GM12891 (cell line): Measurements from ENCODE around the gene DPH6.

Source experiments
- PAX5 ChIP-seq: IDR thresholded peaks from 2 replicates; pipeline ENCODE4 v1.6.1; 2011; ENCODE audit warnings: low read length, moderate library complexity, mild to moderate bottlenecking; ENCODE audit not compliant: insufficient read depth, severe bottlenecking
- POLR2A ChIP-seq: IDR thresholded peaks from 2 replicates; pipeline ENCODE4 v1.6.1; 2011; ENCODE audit warnings: low read depth, low read length, control low read depth
- POLR2AphosphoS5 ChIP-seq: IDR thresholded peaks from 2 replicates; pipeline ENCODE4 v1.6.1; 2011; ENCODE audit warnings: low read depth, low read length, control low read depth
- POU2F2 ChIP-seq: IDR thresholded peaks from 2 replicates; pipeline ENCODE4 v1.6.1; 2011; ENCODE audit warnings: low read depth, mild to moderate bottlenecking, control low read depth, low read length, moderate library complexity
- SPI1 ChIP-seq: IDR thresholded peaks from 2 replicates; pipeline ENCODE4 v1.6.1; 2011; ENCODE audit warnings: low read depth, low read length, control low read depth
- TAF1 ChIP-seq: IDR thresholded peaks from 2 replicates; pipeline ENCODE4 v1.6.1; 2011; ENCODE audit warnings: low read depth, low read length, control low read depth

DNA sequence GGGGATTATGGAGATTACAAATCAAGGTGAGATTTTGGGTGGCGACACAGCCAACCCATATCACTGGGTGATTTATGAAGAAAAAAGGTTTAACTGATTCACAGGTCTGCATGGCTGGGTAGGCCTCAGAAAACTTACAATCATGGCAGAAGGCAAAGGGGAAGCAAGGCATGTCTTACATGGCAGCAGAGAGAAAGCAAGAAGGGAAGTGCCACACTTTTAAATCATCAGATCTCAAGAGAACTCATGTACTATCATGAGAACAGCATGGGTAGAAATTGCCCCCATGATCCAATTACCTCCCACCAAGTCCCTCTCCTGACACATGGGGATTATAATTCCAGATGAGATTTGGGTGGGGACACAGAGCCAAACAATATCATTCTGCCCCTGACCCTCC is 59.7 kb downstream of the DPH6 start:
- TF ChIP-seq POLR2AphosphoS5 (no peak), POLR2A (no peak), SPI1 (no peak), TAF1 (no peak), POU2F2 (no peak), PAX5 (no peak)
